Bone marrow (tissue), 2 donors: ENCODE data around the gene ZNF692.
"Not testable (repeated sequence)": the region's sequence is repeated elsewhere in the genome, so short reads cannot be mapped to it uniquely, and the experiment has no call there.

Source experiments
- DNase-seq, 2 donors: peaks; one replicate each; lab custom pipeline; 2025; lab: John Stamatoyannopoulos, UW

The ZNF692 gene

GRCh38 chr1:248848602-248849001, 10.3 kb downstream of the ZNF692 start:
- DNase-seq: no peak

- no peak for DNase-seq
These were observed 10.8 kb downstream of the ZNF692 start for GRCh38 chr1:248847956-248848561.

- no peak for DNase-seq
These were observed 11.5 kb downstream of the ZNF692 start for GRCh38 chr1:248847181-248847955.

GRCh38 chr1:248844526-248844925, 14.4 kb downstream of the ZNF692 start:
- no peak for DNase-seq

GRCh38 chr1:248843687-248844086, 15.2 kb downstream of the ZNF692 start:
- no peak for DNase-seq

GRCh38 chr1:248842781-248843331, 16.0 kb downstream of the ZNF692 start:
- DNase-seq: no peak

GRCh38 chr1:248841702-248842395, 17.0 kb downstream of the ZNF692 start:
- DNase-seq: peak in 1 of 2 donors; percentile 11

- DNase-seq: no peak
These were observed 17.9 kb downstream of the ZNF692 start for GRCh38 chr1:248840946-248841345.

- DNase-seq: no peak
These were observed 19.7 kb downstream of the ZNF692 start for GRCh38 chr1:248839168-248839555.

- peak; percentile 63 to 90 for DNase-seq
These were observed 20.3 kb downstream of the ZNF692 start for GRCh38 chr1:248838357-248839167.

GRCh38 chr1:248837781-248838356, 21.0 kb downstream of the ZNF692 start, which contains the start of gene ZNF672:
Gene ZNF672 (plus strand): TSS chr1:248838224. CDS start chr1:248847275, 9,051 bp downstream.
- DNase-seq: peak; percentile 91 to 94

- DNase-seq: no peak
These were observed 21.7 kb downstream of the ZNF692 start for GRCh38 chr1:248837045-248837780.

GRCh38 chr1:248834343-248834940, 24.4 kb downstream of the ZNF692 start:
- DNase-seq: no peak

GRCh38 chr1:248831842-248832241, 27.0 kb downstream of the ZNF692 start:
- DNase-seq: no peak

- DNase-seq: not testable (repeated sequence)
These were observed 28.2 kb downstream of the ZNF692 start for GRCh38 chr1:248830718-248831017.

- no peak for DNase-seq
These were observed 30.0 kb downstream of the ZNF692 start for GRCh38 chr1:248828845-248829244.

- peak; percentile 88 to 97 for DNase-seq
These were observed 32.8 kb downstream of the ZNF692 start, which contains the start of gene SH3BP5L for GRCh38 chr1:248825909-248826760. Gene SH3BP5L (minus strand): TSS chr1:248825915. CDS start chr1:248824935, 980 bp downstream.

- DNase-seq: no peak
These were observed 33.3 kb downstream of the ZNF692 start for GRCh38 chr1:248825573-248825908.

- no peak for DNase-seq
These were observed 33.7 kb downstream of the ZNF692 start for GRCh38 chr1:248825136-248825535.
